ENCODE measurements around the gene HFE. TPM values are rescaled to one million over a fixed set of nuclear protein-coding genes. Genes with fewer than 3 reads are reported as not detected.

Gene HFE
- total and polyA plus RNA-seq, 2 of the 13 experiments (the other 11 are each of a cell fraction or from before 2014, with no cell fraction given), result 3.7 to 6.3 TPM

DNA sequence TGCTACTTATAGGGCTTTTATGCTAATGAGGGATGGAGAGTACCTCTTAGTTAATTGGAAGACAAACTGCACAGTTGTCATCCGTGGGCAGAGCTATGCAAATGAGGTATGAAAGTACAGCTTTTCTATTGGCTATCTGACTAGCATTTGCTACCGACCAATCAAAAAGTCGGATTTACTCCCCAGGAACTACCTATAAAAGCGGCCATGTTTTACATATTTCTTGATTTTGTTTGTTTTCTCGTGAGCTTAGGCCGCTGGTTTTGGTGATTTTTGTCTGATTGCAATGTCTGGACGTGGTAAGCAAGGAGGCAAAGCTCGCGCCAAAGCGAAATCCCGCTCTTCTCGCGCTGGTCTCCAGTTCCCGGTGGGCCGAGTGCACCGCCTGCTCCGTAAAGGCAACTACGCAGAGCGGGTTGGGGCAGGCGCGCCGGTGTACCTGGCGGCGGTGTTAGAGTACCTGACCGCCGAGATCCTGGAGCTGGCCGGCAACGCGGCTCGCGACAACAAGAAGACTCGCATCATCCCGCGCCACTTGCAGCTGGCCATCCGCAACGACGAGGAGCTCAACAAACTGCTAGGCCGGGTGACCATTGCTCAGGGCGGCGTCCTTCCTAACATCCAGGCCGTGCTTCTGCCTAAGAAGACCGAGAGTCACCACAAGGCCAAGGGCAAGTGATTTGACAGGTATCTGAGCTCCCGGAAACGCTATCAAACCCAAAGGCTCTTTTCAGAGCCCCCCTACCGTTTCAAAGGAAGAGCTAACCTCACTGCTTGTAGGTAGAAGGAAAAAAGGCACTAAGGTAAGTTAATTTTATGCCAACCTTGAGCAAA lies 36.9 kb downstream of the HFE start (continued):
- TF ChIP-seq, protein P1, sequence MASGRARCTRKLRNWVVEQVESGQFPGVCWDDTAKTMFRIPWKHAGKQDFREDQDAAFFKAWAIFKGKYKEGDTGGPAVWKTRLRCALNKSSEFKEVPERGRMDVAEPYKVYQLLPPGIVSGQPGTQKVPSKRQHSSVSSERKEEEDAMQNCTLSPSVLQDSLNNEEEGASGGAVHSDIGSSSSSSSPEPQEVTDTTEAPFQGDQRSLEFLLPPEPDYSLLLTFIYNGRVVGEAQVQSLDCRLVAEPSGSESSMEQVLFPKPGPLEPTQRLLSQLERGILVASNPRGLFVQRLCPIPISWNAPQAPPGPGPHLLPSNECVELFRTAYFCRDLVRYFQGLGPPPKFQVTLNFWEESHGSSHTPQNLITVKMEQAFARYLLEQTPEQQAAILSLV (CRISPR knock-in tag; IDR thresholded peaks at IDR 0.05; ENCODE audit: borderline replicate concordance), result peak; percentile 89
- TF ChIP-seq, protein P2, sequence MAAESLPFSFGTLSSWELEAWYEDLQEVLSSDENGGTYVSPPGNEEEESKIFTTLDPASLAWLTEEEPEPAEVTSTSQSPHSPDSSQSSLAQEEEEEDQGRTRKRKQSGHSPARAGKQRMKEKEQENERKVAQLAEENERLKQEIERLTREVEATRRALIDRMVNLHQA (CRISPR knock-in tag; IDR thresholded peaks at IDR 0.05), result no peak
- TF ChIP-seq ZNF350 (CRISPR knock-in tag; IDR thresholded peaks at IDR 0.05; ENCODE audit: borderline replicate concordance, low read depth) (peak; percentile 63; the same call in 1 of the 2 replicates), ZSCAN29 (CRISPR knock-in tag; conservative IDR thresholded peaks at IDR 0.05) (0 out of 2 replicates have a peak, but pooled peaks have one; percentile 30), HOXD1 (CRISPR knock-in tag; IDR thresholded peaks at IDR 0.05) (0 out of 2 replicates have a peak, but pooled peaks have one; percentile 85), PHF20 (CRISPR knock-in tag; IDR thresholded peaks at IDR 0.05) (no peak), FOXP1 (IDR thresholded peaks at IDR 0.05) (no peak), FOXP1 (CRISPR knock-in tag; IDR thresholded peaks at IDR 0.05) (0 out of 2 replicates have a peak, but pooled peaks have one; percentile 46), ZNF460 (CRISPR knock-in tag; IDR thresholded peaks at IDR 0.05; ENCODE audit: borderline replicate concordance) (no peak), ZNF383 (CRISPR knock-in tag; IDR thresholded peaks at IDR 0.05; ENCODE audit: borderline replicate concordance) (no peak), ZFX (CRISPR knock-in tag; IDR thresholded peaks at IDR 0.05; ENCODE audit: low read depth) (peak; percentile 81), PRPF4 (IDR thresholded peaks at IDR 0.05; ENCODE audit: low read depth, low read length, poor library complexity, severe bottlenecking) (no peak), ZNF850 (CRISPR knock-in tag; conservative IDR thresholded peaks at IDR 0.05) (peak; percentile 89; the same call in 1 of the 2 replicates), STAT5B (CRISPR knock-in tag; IDR thresholded peaks at IDR 0.05) (0 out of 2 replicates have a peak, but pooled peaks have one; percentile 33)
- TF ChIP-seq, protein P3, sequence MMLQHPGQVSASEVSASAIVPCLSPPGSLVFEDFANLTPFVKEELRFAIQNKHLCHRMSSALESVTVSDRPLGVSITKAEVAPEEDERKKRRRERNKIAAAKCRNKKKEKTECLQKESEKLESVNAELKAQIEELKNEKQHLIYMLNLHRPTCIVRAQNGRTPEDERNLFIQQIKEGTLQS (CRISPR knock-in tag; IDR thresholded peaks at IDR 0.05), result peak; percentile 63
- TF ChIP-seq, protein P4, sequence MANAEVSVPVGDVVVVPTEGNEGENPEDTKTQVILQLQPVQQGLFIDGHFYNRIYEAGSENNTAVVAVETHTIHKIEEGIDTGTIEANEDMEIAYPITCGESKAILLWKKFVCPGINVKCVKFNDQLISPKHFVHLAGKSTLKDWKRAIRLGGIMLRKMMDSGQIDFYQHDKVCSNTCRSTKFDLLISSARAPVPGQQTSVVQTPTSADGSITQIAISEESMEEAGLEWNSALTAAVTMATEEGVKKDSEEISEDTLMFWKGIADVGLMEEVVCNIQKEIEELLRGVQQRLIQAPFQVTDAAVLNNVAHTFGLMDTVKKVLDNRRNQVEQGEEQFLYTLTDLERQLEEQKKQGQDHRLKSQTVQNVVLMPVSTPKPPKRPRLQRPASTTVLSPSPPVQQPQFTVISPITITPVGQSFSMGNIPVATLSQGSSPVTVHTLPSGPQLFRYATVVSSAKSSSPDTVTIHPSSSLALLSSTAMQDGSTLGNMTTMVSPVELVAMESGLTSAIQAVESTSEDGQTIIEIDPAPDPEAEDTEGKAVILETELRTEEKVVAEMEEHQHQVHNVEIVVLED (CRISPR knock-in tag; IDR thresholded peaks at IDR 0.05; ENCODE audit: borderline replicate concordance), result 0 out of 2 replicates have a peak, but pooled peaks have one; percentile 53
- TF ChIP-seq, protein P5, sequence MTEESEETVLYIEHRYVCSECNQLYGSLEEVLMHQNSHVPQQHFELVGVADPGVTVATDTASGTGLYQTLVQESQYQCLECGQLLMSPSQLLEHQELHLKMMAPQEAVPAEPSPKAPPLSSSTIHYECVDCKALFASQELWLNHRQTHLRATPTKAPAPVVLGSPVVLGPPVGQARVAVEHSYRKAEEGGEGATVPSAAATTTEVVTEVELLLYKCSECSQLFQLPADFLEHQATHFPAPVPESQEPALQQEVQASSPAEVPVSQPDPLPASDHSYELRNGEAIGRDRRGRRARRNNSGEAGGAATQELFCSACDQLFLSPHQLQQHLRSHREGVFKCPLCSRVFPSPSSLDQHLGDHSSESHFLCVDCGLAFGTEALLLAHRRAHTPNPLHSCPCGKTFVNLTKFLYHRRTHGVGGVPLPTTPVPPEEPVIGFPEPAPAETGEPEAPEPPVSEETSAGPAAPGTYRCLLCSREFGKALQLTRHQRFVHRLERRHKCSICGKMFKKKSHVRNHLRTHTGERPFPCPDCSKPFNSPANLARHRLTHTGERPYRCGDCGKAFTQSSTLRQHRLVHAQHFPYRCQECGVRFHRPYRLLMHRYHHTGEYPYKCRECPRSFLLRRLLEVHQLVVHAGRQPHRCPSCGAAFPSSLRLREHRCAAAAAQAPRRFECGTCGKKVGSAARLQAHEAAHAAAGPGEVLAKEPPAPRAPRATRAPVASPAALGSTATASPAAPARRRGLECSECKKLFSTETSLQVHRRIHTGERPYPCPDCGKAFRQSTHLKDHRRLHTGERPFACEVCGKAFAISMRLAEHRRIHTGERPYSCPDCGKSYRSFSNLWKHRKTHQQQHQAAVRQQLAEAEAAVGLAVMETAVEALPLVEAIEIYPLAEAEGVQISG (CRISPR knock-in tag; IDR thresholded peaks at IDR 0.05), result peak; percentile 51
- TF ChIP-seq, protein P6, sequence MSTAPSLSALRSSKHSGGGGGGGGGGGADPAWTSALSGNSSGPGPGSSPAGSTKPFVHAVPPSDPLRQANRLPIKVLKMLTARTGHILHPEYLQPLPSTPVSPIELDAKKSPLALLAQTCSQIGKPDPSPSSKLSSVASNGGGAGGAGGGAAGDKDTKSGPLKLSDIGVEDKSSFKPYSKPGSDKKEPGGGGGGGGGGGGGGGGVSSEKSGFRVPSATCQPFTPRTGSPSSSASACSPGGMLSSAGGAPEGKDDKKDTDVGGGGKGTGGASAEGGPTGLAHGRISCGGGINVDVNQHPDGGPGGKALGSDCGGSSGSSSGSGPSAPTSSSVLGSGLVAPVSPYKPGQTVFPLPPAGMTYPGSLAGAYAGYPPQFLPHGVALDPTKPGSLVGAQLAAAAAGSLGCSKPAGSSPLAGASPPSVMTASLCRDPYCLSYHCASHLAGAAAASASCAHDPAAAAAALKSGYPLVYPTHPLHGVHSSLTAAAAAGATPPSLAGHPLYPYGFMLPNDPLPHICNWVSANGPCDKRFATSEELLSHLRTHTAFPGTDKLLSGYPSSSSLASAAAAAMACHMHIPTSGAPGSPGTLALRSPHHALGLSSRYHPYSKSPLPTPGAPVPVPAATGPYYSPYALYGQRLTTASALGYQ (CRISPR knock-in tag; IDR thresholded peaks at IDR 0.05), result peak; percentile 76
